HG03354 (cell line): ENCODE data around the gene CYGB.

Experiments used
- ATAC-seq: cut with Tn5 transposase; IDR thresholded peaks from one replicate; pipeline ENCODE4 v1.9.1; 2021; ENCODE audit warnings: mild to moderate bottlenecking; ENCODE audit not compliant: unreplicated experiment, poor library complexity, severe bottlenecking

Gene CYGB

GRCh38 chr17:76553178-76553908, 15.8 kb upstream of the CYGB start:
- ATAC-seq: no peak

GRCh38 chr17:76551685-76552084, 14.2 kb upstream of the CYGB start:
- no peak for ATAC-seq

GRCh38 chr17:76550712-76551615, 13.5 kb upstream of the CYGB start:
- ATAC-seq: no peak

- ATAC-seq: no peak
Measured at GRCh38 chr17:76549539-76549938, 12.0 kb upstream of the CYGB start.

GRCh38 chr17:76549215-76549518, 11.7 kb upstream of the CYGB start:
- no peak for ATAC-seq

- ATAC-seq: no peak
Measured at GRCh38 chr17:76548378-76549214, 11.1 kb upstream of the CYGB start.

GRCh38 chr17:76547642-76548202, 10.2 kb upstream of the CYGB start:
- ATAC-seq: no peak

- peak; percentile 57 for ATAC-seq
Measured at GRCh38 chr17:76547183-76547641, 9.7 kb upstream of the CYGB start.

- no peak for ATAC-seq
Measured at GRCh38 chr17:76546556-76547182, 9.2 kb upstream of the CYGB start.

GRCh38 chr17:76545918-76546555, 8.5 kb upstream of the CYGB start:
- no peak for ATAC-seq

- ATAC-seq: no peak
Measured at GRCh38 chr17:76544546-76545365, 7.2 kb upstream of the CYGB start.

- ATAC-seq: no peak
Measured at GRCh38 chr17:76543826-76544545, 6.5 kb upstream of the CYGB start.

GRCh38 chr17:76543482-76543825, 5.9 kb upstream of the CYGB start:
- no peak for ATAC-seq

- no peak for ATAC-seq
Measured at GRCh38 chr17:76542984-76543383, 5.5 kb upstream of the CYGB start.

- ATAC-seq: no peak
Measured at GRCh38 chr17:76542566-76542971, 5.1 kb upstream of the CYGB start.

GRCh38 chr17:76541739-76542454, 4.4 kb upstream of the CYGB start:
- ATAC-seq: no peak
